ENCODE data around the gene GATA2.

DNA sequence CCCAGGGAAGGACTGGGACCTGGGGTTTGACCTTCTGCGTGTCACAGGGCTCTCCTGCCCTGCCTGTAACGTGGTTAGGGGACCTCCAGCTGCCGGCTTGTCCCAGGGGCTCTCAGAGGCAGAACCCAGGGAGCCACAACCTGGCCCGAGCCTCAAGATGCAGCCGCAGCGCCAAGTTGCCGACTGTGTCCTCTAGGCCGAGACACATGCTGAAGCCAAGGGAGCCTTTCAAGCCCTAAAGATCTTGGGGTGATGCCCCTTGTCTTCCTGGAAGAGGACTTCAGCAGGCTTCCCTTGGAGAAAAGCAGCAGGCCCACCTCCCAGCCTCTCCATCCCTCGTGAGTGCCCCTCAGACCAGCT is 33.6 kb downstream of the GATA2 start:
- no peak for TF ChIP-seq EZH2 (IDR thresholded peaks at IDR 0.05; ENCODE audit: low read depth, low read length, severe bottlenecking)
- TF ChIP-seq SP1 (IDR thresholded peaks at IDR 0.05; ENCODE audit: low read depth, low read length): no peak
